Middle frontal gyrus (tissue), 1 donor: ENCODE measurements around the gene BEST1.
"Not testable (repeated sequence)": the region's sequence is repeated elsewhere in the genome, so short reads cannot be mapped to it uniquely, and the experiment has no call there.

Source experiments
- DNase-seq: peaks from one replicate; pipeline ENCODE4 v3.0.0-alpha.2; 2015; ENCODE audit warnings: low spot score; ENCODE audit errors: extremely low spot score

The BEST1 gene

GRCh38 chr11:61976420-61976800 is 26.3 kb downstream of the BEST1 start:
- DNase-seq, result no peak

GRCh38 chr11:61976813-61977475 is 26.8 kb downstream of the BEST1 start:
- DNase-seq, result no peak

- no peak for DNase-seq
Observed at GRCh38 chr11:61978703-61979661, 28.8 kb downstream of the BEST1 start.

- DNase-seq, result no peak
Observed at GRCh38 chr11:61980783-61981541, 30.8 kb downstream of the BEST1 start.

- DNase-seq, result no peak
Observed at GRCh38 chr11:61983419-61983818, 33.3 kb downstream of the BEST1 start.

- DNase-seq, result no peak
Observed at GRCh38 chr11:61985869-61986268, 35.7 kb downstream of the BEST1 start.

GRCh38 chr11:61994981-61995380 is 44.8 kb downstream of the BEST1 start:
- DNase-seq, result no peak

- DNase-seq, result no peak
Observed at GRCh38 chr11:61996933-61997332, 46.8 kb downstream of the BEST1 start.

GRCh38 chr11:61999141-61999975 is 49.2 kb downstream of the BEST1 start:
- DNase-seq, result no peak

- DNase-seq, result no peak
Observed at GRCh38 chr11:62000539-62001446, 50.6 kb downstream of the BEST1 start.

- DNase-seq, result no peak
Observed at GRCh38 chr11:62001450-62002191, 51.5 kb downstream of the BEST1 start.

- not testable (repeated sequence) for DNase-seq
Observed at GRCh38 chr11:62002283-62002682, 52.1 kb downstream of the BEST1 start.

- no peak for DNase-seq
Observed at GRCh38 chr11:62004473-62004872, 54.3 kb downstream of the BEST1 start.

GRCh38 chr11:62008193-62008592 is 58.0 kb downstream of the BEST1 start:
- no peak for DNase-seq

GRCh38 chr11:62010935-62011528 is 60.9 kb downstream of the BEST1 start:
- DNase-seq, result no peak

- no peak for DNase-seq
Observed at GRCh38 chr11:62011881-62012280, 61.7 kb downstream of the BEST1 start.

- DNase-seq, result no peak
Observed at GRCh38 chr11:62012451-62012831, 62.3 kb downstream of the BEST1 start.

- DNase-seq, result no peak
Observed at GRCh38 chr11:62012832-62013461, 62.8 kb downstream of the BEST1 start.
